ENCODE results near the gene DEPP1. TPM values are rescaled to one million over a fixed set of nuclear protein-coding genes. Genes with fewer than 3 reads are reported as not detected.

The DEPP1 gene
- total and polyA plus RNA-seq, 2 experiments from 2014 or later, result 0.37 to 1.3 TPM

GRCh38 chr10:44960482-44961229, 18.0 kb downstream of the DEPP1 start:
- Histone ChIP-seq H4K20me1 (replicated peaks; ENCODE audit: insufficient read depth) (no peaks in the 10 kb centered on the region), H3K36me3 (ENCODE audit: insufficient read depth) (no peaks in the 10 kb centered on the region), H3K4me1 (ENCODE audit: insufficient read depth) (peaks cover 61% of the 10 kb centered on the region), H3K4me3 (peak overlapping the region; percentile 76), H3F3A (replicated peaks; ENCODE audit: low read depth) (peaks cover 6% of the 10 kb centered on the region; the same call in 1 of the 2 replicates), H2AFZ (no peak overlapping the region), H3K9me2 (ENCODE audit: insufficient read depth) (peaks cover under 1% of the 10 kb centered on the region; the same call in 1 of the 2 replicates), H3K79me2 (replicated peaks; ENCODE audit: insufficient read depth) (no peaks in the 10 kb centered on the region), H3K4me2 (peak overlapping the region; percentile 93), H3K27ac (ENCODE audit: low read depth) (no peak overlapping the region), H3K27me3 (ENCODE audit: insufficient read depth) (peaks cover 9% of the 10 kb centered on the region)
- H3K4me1 Mint-ChIP-seq, result peaks cover 68% of the 10 kb centered on the region
- ATAC-seq (no peak), DNase-seq (ENCODE audit: low spot score) (no peak)
- H3K36me3 Mint-ChIP-seq (ENCODE audit: low read depth), result peaks cover 8% of the 10 kb centered on the region; the same call in 2 of the 3 replicates
- peaks cover 27% of the 10 kb centered on the region for H3K27me3 Mint-ChIP-seq (ENCODE audit: insufficient read depth, low read depth, poor library complexity)
- H3K9me3 Mint-ChIP-seq, result no peaks in the 10 kb centered on the region; the same call in 1 of the 3 replicates
- TF ChIP-seq POLR2AphosphoS5 (IDR thresholded peaks at IDR 0.05; ENCODE audit: low read depth) (no peak), CREB1 (CRISPR knock-in tag; IDR thresholded peaks at IDR 0.05; ENCODE audit: low read depth) (no peak), ETS1 (IDR thresholded peaks at IDR 0.05) (no peak), JUNB (IDR thresholded peaks at IDR 0.05; ENCODE audit: unreplicated experiment) (no peak), ZNF331 (CRISPR knock-in tag; IDR thresholded peaks at IDR 0.05; ENCODE audit: low read depth) (no peak), EZH2 (IDR thresholded peaks at IDR 0.05; ENCODE audit: low read depth, unreplicated experiment) (no peak)
- peak overlapping the region; percentile 81 for H3K4me3 Mint-ChIP-seq
- H3K27ac Mint-ChIP-seq, result no peak overlapping the region

DNA sequence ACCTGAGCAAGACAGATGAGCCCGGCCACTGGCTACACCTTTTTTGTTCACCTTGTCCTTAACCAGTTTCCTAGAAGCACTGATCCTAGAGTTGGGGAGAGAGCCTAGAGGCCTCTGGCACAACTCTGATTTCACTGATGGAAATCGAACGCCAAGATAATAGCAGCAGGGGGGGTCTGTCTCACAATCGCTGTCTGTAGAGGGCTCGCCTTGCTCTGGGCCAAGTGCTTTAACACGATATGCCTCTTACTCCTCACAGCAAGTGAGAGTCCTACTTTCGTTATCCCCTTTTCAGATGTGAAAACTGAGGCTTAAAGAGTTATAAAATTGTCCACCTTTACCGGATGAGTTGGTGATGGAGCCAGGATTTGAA, 18.5 kb downstream of the DEPP1 start:
- Histone ChIP-seq H3K9me2 (ENCODE audit: insufficient read depth) (no peaks in the 10 kb centered on the region), H3K27ac (ENCODE audit: low read depth) (no peak overlapping the region), H3K27me3 (ENCODE audit: insufficient read depth) (peaks cover 9% of the 10 kb centered on the region), H3K4me3 (peak overlapping the region; percentile 76), H3K4me1 (ENCODE audit: insufficient read depth) (peaks cover 57% of the 10 kb centered on the region), H3K36me3 (ENCODE audit: insufficient read depth) (no peaks in the 10 kb centered on the region), H2AFZ (peak overlapping the region; percentile 87; the same call in 1 of the 2 replicates), H3K79me2 (replicated peaks; ENCODE audit: insufficient read depth) (no peaks in the 10 kb centered on the region), H3F3A (replicated peaks; ENCODE audit: low read depth) (peaks cover 6% of the 10 kb centered on the region; the same call in 1 of the 2 replicates), H3K4me2 (peak overlapping the region; percentile 93), H4K20me1 (replicated peaks; ENCODE audit: insufficient read depth) (no peaks in the 10 kb centered on the region)
- peaks cover 27% of the 10 kb centered on the region for H3K27me3 Mint-ChIP-seq (ENCODE audit: insufficient read depth, low read depth, poor library complexity)
- peaks cover 8% of the 10 kb centered on the region; the same call in 2 of the 3 replicates for H3K36me3 Mint-ChIP-seq (ENCODE audit: low read depth)
- no peaks in the 10 kb centered on the region; the same call in 2 of the 3 replicates for H3K9me3 Mint-ChIP-seq
- TF ChIP-seq ZNF331 (CRISPR knock-in tag; IDR thresholded peaks at IDR 0.05; ENCODE audit: low read depth) (no peak), ZNF114 (CRISPR knock-in tag; IDR thresholded peaks at IDR 0.05) (no peak), CREB1 (CRISPR knock-in tag; IDR thresholded peaks at IDR 0.05; ENCODE audit: low read depth) (no peak), ETS1 (IDR thresholded peaks at IDR 0.05) (no peak)
- TF ChIP-seq, protein P1, sequence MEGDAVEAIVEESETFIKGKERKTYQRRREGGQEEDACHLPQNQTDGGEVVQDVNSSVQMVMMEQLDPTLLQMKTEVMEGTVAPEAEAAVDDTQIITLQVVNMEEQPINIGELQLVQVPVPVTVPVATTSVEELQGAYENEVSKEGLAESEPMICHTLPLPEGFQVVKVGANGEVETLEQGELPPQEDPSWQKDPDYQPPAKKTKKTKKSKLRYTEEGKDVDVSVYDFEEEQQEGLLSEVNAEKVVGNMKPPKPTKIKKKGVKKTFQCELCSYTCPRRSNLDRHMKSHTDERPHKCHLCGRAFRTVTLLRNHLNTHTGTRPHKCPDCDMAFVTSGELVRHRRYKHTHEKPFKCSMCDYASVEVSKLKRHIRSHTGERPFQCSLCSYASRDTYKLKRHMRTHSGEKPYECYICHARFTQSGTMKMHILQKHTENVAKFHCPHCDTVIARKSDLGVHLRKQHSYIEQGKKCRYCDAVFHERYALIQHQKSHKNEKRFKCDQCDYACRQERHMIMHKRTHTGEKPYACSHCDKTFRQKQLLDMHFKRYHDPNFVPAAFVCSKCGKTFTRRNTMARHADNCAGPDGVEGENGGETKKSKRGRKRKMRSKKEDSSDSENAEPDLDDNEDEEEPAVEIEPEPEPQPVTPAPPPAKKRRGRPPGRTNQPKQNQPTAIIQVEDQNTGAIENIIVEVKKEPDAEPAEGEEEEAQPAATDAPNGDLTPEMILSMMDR (conservative IDR thresholded peaks at IDR 0.05; ENCODE audit: low read depth in 2 of 2), result no peak
- H3K27ac Mint-ChIP-seq, result no peak overlapping the region
- ATAC-seq (peak; percentile 14), DNase-seq (ENCODE audit: low spot score) (peak; percentile 56)
- H3K4me3 Mint-ChIP-seq, result peak overlapping the region; percentile 81
- peaks cover 63% of the 10 kb centered on the region for H3K4me1 Mint-ChIP-seq
